Stimulated activated naive CD8-positive, alpha-beta T cell treated with anti-CD3 and anti-CD28 coated beads, Interleukin-15, Interleukin-2, amounts not matched to agents 100 U/mL and 50 U/mL, for 24 hours (primary cell): ENCODE measurements around the gene STAM.

Experiments
- ATAC-seq: fragments of 150-1000 bp; cut with Tn5 transposase; one replicate; pipeline ENCODE4 v1.10.0; 2021
- DNase-seq: peaks from one replicate; pipeline ENCODE4 v3.0.0; 2021

The STAM gene

GRCh38 chr10:17647326-17647725, 3.4 kb downstream of the STAM start:
- DNase-seq: no peak
- no peak for ATAC-seq

- ATAC-seq: peak; percentile 72
- DNase-seq: peak; percentile 77
These were observed 4.5 kb downstream of the STAM start for GRCh38 chr10:17648243-17649035.

GRCh38 chr10:17649052-17649451, 5.1 kb downstream of the STAM start:
- DNase-seq: no peak
- no peak for ATAC-seq

- DNase-seq (no peak), ATAC-seq (no peak)
These were observed 5.9 kb downstream of the STAM start for GRCh38 chr10:17649836-17650235.

GRCh38 chr10:17650416-17650815, 6.5 kb downstream of the STAM start:
- ATAC-seq (no peak), DNase-seq (no peak)

GRCh38 chr10:17651896-17652295, 7.9 kb downstream of the STAM start:
- ATAC-seq: no peak
- no peak for DNase-seq

GRCh38 chr10:17652585-17652984, 8.6 kb downstream of the STAM start:
- no peak for DNase-seq
- ATAC-seq: no peak

GRCh38 chr10:17655009-17655408, 11.1 kb downstream of the STAM start:
- DNase-seq: no peak

GRCh38 chr10:17655567-17656146, 11.7 kb downstream of the STAM start:
- DNase-seq (no peak), ATAC-seq (peak; percentile 62)

More at GRCh38 chr10:17655009-17655408, 11.1 kb downstream of the STAM start:
- no peak for ATAC-seq

- ATAC-seq: no peak
These were observed 13.2 kb downstream of the STAM start for GRCh38 chr10:17657103-17657500.

GRCh38 chr10:17659365-17659764, 15.4 kb downstream of the STAM start:
- no peak for ATAC-seq
- no peak for DNase-seq

More at GRCh38 chr10:17657103-17657500, 13.2 kb downstream of the STAM start:
- no peak for DNase-seq

- DNase-seq (no peak), ATAC-seq (no peak)
These were observed 17.0 kb downstream of the STAM start for GRCh38 chr10:17660921-17661320.

- no peak for ATAC-seq
- no peak for DNase-seq
These were observed 17.6 kb downstream of the STAM start for GRCh38 chr10:17661510-17661909.

- DNase-seq: no peak
- no peak for ATAC-seq
These were observed 18.5 kb downstream of the STAM start for GRCh38 chr10:17662193-17663138.

- ATAC-seq (no peak), DNase-seq (no peak)
These were observed 19.5 kb downstream of the STAM start for GRCh38 chr10:17663450-17663849.

GRCh38 chr10:17665747-17666146, 21.8 kb downstream of the STAM start:
- DNase-seq: no peak
- no peak for ATAC-seq

GRCh38 chr10:17668435-17669184, 24.7 kb downstream of the STAM start:
- ATAC-seq: no peak
- no peak for DNase-seq

GRCh38 chr10:17669185-17669872, 25.4 kb downstream of the STAM start:
- ATAC-seq: peak; percentile 55
- peak; percentile 38 for DNase-seq

GRCh38 chr10:17671307-17671706, 27.4 kb downstream of the STAM start:
- ATAC-seq (no peak), DNase-seq (no peak)

GRCh38 chr10:17673471-17674061, 29.6 kb downstream of the STAM start:
- peak; percentile 55 for ATAC-seq
- DNase-seq: no peak

- DNase-seq: no peak
- ATAC-seq: no peak
These were observed 30.6 kb downstream of the STAM start for GRCh38 chr10:17674566-17674965.
